Ishikawa (cell line): Measurements from ENCODE around the gene CHST12.

ENCODE experiments used
- EP300 ChIP-seq: IDR thresholded peaks from 2 replicates; pipeline ENCODE4 v1.6.1; 2012; ENCODE audit warnings: borderline replicate concordance
- TEAD4 ChIP-seq: IDR thresholded peaks from 2 replicates; pipeline ENCODE4 v1.6.1; 2012
- TF ChIP-seq, protein P1 (sequence below): IDR thresholded peaks from 2 replicates; pipeline ENCODE4 v1.6.1; 2012; ENCODE audit warnings: low read depth, mild to moderate bottlenecking
- TF ChIP-seq, protein P2 (sequence below): IDR thresholded peaks from 2 replicates; pipeline ENCODE4 v1.6.1; 2012

DNA sequence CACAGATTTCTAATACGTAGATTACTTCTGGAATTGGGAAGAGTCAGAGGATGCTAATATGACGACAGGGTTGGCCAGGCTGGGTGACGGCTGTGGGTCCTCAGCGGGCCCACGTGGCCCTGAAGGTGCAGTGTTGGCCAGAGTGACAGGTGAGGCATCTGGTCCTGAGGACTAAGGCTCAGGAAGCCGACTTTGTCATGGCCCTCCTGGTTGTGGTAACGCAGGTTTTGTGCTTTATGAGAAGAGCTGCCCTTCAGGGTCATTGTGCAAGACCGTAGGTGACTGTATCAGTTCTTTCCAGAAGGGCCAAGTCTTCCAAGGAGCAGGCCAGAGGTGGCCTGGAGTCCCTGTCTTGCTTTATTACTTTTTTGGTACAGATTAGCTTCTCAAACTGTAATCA is 46.2 kb upstream of the CHST12 start:
- TF ChIP-seq, protein P1, sequence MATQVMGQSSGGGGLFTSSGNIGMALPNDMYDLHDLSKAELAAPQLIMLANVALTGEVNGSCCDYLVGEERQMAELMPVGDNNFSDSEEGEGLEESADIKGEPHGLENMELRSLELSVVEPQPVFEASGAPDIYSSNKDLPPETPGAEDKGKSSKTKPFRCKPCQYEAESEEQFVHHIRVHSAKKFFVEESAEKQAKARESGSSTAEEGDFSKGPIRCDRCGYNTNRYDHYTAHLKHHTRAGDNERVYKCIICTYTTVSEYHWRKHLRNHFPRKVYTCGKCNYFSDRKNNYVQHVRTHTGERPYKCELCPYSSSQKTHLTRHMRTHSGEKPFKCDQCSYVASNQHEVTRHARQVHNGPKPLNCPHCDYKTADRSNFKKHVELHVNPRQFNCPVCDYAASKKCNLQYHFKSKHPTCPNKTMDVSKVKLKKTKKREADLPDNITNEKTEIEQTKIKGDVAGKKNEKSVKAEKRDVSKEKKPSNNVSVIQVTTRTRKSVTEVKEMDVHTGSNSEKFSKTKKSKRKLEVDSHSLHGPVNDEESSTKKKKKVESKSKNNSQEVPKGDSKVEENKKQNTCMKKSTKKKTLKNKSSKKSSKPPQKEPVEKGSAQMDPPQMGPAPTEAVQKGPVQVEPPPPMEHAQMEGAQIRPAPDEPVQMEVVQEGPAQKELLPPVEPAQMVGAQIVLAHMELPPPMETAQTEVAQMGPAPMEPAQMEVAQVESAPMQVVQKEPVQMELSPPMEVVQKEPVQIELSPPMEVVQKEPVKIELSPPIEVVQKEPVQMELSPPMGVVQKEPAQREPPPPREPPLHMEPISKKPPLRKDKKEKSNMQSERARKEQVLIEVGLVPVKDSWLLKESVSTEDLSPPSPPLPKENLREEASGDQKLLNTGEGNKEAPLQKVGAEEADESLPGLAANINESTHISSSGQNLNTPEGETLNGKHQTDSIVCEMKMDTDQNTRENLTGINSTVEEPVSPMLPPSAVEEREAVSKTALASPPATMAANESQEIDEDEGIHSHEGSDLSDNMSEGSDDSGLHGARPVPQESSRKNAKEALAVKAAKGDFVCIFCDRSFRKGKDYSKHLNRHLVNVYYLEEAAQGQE, result no peak
- TF ChIP-seq, protein P2, sequence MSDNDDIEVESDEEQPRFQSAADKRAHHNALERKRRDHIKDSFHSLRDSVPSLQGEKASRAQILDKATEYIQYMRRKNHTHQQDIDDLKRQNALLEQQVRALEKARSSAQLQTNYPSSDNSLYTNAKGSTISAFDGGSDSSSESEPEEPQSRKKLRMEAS, result no peak
- TF ChIP-seq EP300 (no peak), TEAD4 (no peak)
